Parathyroid adenoma (tissue), 2 donors: ENCODE results near the gene S100PBP.
A peak's percentile ranks its signal among the peaks of the same experiment; 100 is the strongest.

ENCODE experiments used
- H2AFZ ChIP-seq: fragments of 300-600 bp; sonication (generic); one replicate; pipeline ENCODE4 v1.7.0; 2017; ENCODE audit warnings: antibody characterized with exemption, mild to moderate bottlenecking
- H3K27ac ChIP-seq: fragments of 300-600 bp; sonication (generic); one replicate; pipeline ENCODE4 v1.7.0; 2017
- H3K27me3 ChIP-seq: fragments of 300-600 bp; sonication (generic); one replicate; pipeline ENCODE4 v1.7.0; 2017; ENCODE audit warnings: low read length; ENCODE audit not compliant: control insufficient read depth, insufficient read depth
- H3K36me3 ChIP-seq: fragments of 300-600 bp; sonication (generic); one replicate; pipeline ENCODE4 v1.7.0; 2017; ENCODE audit warnings: low read length; ENCODE audit not compliant: control insufficient read depth, insufficient read depth
- H3K4me1 ChIP-seq: fragments of 300-600 bp; sonication (generic); one replicate; pipeline ENCODE4 v1.7.0; 2017; ENCODE audit warnings: control low read depth
- H3K4me2 ChIP-seq: fragments of 300-600 bp; sonication (generic); one replicate; pipeline ENCODE4 v1.7.0; 2017; ENCODE audit warnings: low read length
- H3K4me3 ChIP-seq: fragments of 300-600 bp; sonication (generic); one replicate; pipeline ENCODE4 v1.7.0; 2017; ENCODE audit warnings: low read depth, low read length
- H3K79me2 ChIP-seq: fragments of 300-600 bp; sonication (generic); one replicate; pipeline ENCODE4 v1.7.0; 2017; ENCODE audit warnings: control low read depth
- H3K9ac ChIP-seq: fragments of 300-600 bp; sonication (generic); one replicate; pipeline ENCODE4 v1.7.0; 2017; ENCODE audit warnings: mild to moderate bottlenecking
- H3K9me3 ChIP-seq: fragments of 300-600 bp; sonication (generic); one replicate; pipeline ENCODE4 v1.7.0; 2017; ENCODE audit warnings: low read length; ENCODE audit not compliant: control insufficient read depth
- CTCF ChIP-seq: fragments of 300-600 bp; sonication (generic); IDR thresholded peaks from one replicate; pipeline ENCODE4 v1.7.0; 2017; ENCODE audit warnings: antibody characterized with exemption, mild to moderate bottlenecking
- donor health status: primary hyperparathyroidism.

Gene S100PBP

GRCh38 chr1:32817159-32817814, at the start of gene S100PBP, which contains the start of gene YARS1:
Gene S100PBP (plus strand): TSS chr1:32817653. CDS start chr1:32826100, 8,447 bp downstream.
Gene YARS1 (minus strand): TSS chr1:32817358. CDS start chr1:32817244, 114 bp downstream.
- Histone ChIP-seq H3K4me1 (peaks cover 3% of the 10 kb centered on the region), H3K9me3 (no peaks in the 10 kb centered on the region), H3K9ac (peak within 1 kb of the TSS; percentile 90), H3K4me3 (peak within 1 kb of the TSS; percentile 96), H3K36me3 (no peaks in the 10 kb centered on the region), H2AFZ (peak within 1 kb of the TSS; percentile 79), H3K4me2 (peak within 1 kb of the TSS; percentile 90), H3K79me2 (peaks cover 13% of the 10 kb centered on the region), H3K27me3 (no peaks in the 10 kb centered on the region), H3K27ac (peak within 1 kb of the TSS; percentile 88)
- peak; percentile 7 for TF ChIP-seq CTCF

- TF ChIP-seq CTCF = no peak
- Histone ChIP-seq H3K9ac (no peak overlapping the region), H3K9me3 (no peaks in the 10 kb centered on the region), H3K4me1 (peaks cover 17% of the 10 kb centered on the region), H3K27me3 (no peaks in the 10 kb centered on the region), H3K27ac (peak overlapping the region; percentile 81), H3K79me2 (peaks cover 3% of the 10 kb centered on the region), H3K4me2 (no peak overlapping the region), H3K4me3 (no peak overlapping the region), H2AFZ (no peak overlapping the region), H3K36me3 (no peaks in the 10 kb centered on the region)
Measured at GRCh38 chr1:32768110-32768850, 49.2 kb upstream of the S100PBP start.

DNA sequence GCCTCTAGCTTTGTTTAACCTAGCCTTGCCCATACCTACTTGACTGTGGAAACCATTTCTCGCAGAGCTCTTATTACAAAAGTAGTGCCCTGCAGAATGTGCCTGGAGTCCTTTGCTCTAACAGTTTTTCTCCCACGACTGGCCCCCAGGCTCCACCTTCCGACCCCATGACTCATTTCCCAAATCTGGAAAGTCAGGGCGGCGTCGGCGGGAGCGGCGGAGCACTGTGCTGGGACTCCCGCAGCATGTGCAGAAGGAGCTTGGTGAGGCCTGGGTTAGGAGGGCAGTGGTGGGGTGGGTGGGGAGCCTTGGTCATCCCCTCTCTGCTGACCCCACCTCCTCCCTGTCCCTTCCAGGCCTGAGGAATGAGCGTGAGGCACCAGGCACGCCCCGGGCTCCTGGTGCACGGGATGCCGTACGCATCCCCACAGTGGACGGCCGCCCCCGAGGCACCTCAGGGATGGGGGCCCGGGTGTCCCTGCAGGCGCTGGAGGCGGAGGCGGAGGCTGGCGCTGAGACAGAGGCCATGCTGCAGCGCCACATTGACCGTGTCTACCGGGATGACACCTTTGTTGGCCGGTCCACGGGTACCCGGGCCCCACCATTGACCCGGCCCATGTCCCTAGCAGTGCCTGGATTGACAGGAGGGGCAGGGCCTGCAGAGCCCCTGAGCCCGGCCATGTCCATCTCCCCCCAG, 47.8 kb upstream of the S100PBP start:
- H3K9ac ChIP-seq = no peak overlapping the region
- peaks cover 17% of the 10 kb centered on the region for H3K4me1 ChIP-seq
- no peaks in the 10 kb centered on the region for H3K36me3 ChIP-seq
- peaks cover 3% of the 10 kb centered on the region for H3K79me2 ChIP-seq
- no peak overlapping the region for H2AFZ ChIP-seq
- H3K4me3 ChIP-seq = no peak overlapping the region
- H3K4me2 ChIP-seq = no peak overlapping the region
- H3K27me3 ChIP-seq = no peaks in the 10 kb centered on the region
- no peak overlapping the region for H3K27ac ChIP-seq
- H3K9me3 ChIP-seq = no peaks in the 10 kb centered on the region
- no peak for TF ChIP-seq CTCF

GRCh38 chr1:32770221-32770731, 47.2 kb upstream of the S100PBP start:
- no peak overlapping the region for H3K27ac ChIP-seq
- no peaks in the 10 kb centered on the region for H3K36me3 ChIP-seq

More at GRCh38 chr1:32770221-32770731, 47.2 kb upstream of the S100PBP start:
- Histone ChIP-seq H2AFZ (no peak overlapping the region), H3K27me3 (no peaks in the 10 kb centered on the region), H3K79me2 (no peaks in the 10 kb centered on the region), H3K4me2 (no peak overlapping the region), H3K9ac (no peak overlapping the region), H3K9me3 (no peaks in the 10 kb centered on the region), H3K4me3 (no peak overlapping the region), H3K4me1 (peaks cover 17% of the 10 kb centered on the region)
- no peak for TF ChIP-seq CTCF
